Lower lobe of right lung (tissue), 2 donors: ENCODE data around the gene HLA-DRB1. TPM values are rescaled to one million over a fixed set of nuclear protein-coding genes. Genes with fewer than 3 reads are reported as not detected.

Source experiments
- ATAC-seq, 2 donors: fragments of 200-7000 bp; cut with Tn5 transposase; one replicate each; pipeline ENCODE4 v1.9.1; 2020 to 2022; ENCODE audit warnings: mild to moderate bottlenecking in 2 of 2, moderate library complexity in 2 of 2
- DNase-seq: peaks from one replicate; pipeline ENCODE4 v3.0.0-alpha.2; 2020
- H3K27ac ChIP-seq: fragments of 200-600 bp; one replicate; pipeline ENCODE4 v1.8.0; 2022
- H3K27me3 ChIP-seq: fragments of 200-600 bp; one replicate; pipeline ENCODE4 v1.8.0; 2022; ENCODE audit warnings: low read depth
- H3K36me3 ChIP-seq: fragments of 200-600 bp; one replicate; pipeline ENCODE4 v1.8.0; 2022; ENCODE audit warnings: mild to moderate bottlenecking
- H3K4me1 ChIP-seq: fragments of 200-600 bp; one replicate; pipeline ENCODE4 v1.8.0; 2022
- H3K4me3 ChIP-seq: fragments of 200-600 bp; one replicate; pipeline ENCODE4 v1.8.0; 2022; ENCODE audit warnings: mild to moderate bottlenecking
- H3K9me3 ChIP-seq: fragments of 200-600 bp; one replicate; pipeline ENCODE4 v1.8.0; 2022
- CTCF ChIP-seq: fragments of 200-600 bp; IDR thresholded peaks from one replicate; pipeline ENCODE4 v1.8.0; 2022; ENCODE audit warnings: antibody characterized with exemption, mild to moderate bottlenecking
- intact Hi-C: fragments of 100-400 bp; cut with DNase I; formaldehyde crosslinking; loops from one replicate; pipeline ENCODE4 v1.11.0; 2022
- total RNA-seq: library from RNA; stranded (reverse); fragmentation: NEBNext Ultra II Directional; extraction: Animal tissue kit (Norgen Biotek cat#: 25700); gene quantifications from one replicate; pipeline ENCODE4 v1.2.1, GENCODE V29; 2021
- donor health status: DM: no; HTN: yes; CAD: no; lungs with severe emphysema.

HLA-DRB1 gene
- total RNA-seq, 1 donor from 2014 or later = 480 TPM

DNA sequence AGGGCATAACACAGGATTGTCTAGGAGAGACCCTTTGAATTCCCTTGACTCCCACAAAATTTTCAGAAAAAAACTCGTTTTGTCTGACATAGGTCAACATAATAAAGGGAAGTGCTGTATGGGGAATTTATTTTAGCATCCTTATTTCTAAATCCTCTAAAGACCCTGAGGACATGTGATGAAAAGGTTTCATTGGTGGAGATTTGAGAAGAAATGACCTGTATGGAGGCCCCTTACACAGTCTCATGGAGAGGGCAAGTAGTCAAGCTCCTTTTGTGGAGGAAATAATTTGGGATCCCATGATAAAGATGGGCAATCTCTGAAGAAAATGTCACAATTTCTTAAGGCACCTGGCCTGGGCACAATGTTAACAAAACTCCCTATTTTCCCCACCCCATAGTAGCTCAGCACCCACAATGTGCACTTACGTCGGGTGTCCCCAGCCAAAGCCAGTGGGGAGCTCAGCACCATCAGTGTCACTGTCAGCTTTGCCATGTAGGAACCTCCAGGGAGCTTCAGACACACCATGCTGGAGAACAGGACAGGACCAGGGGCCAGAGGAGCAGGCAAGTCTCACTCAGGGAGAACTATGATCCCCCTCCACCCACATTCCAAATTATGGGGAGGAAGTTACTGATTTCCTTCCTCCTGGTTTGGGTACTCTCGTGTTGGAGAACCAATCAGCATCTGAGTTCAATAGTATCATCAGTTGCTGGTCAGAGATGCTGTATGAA is 59.8 kb downstream of the HLA-DRB1 start, which contains the start of gene HLA-DRB5:
HLA-DRB5 (minus strand) TSS at position 591 of the 734 bp plus-strand sequence; CDS start at position 528, 63 bp downstream.
- Histone ChIP-seq H3K27ac (no peak within 1 kb of the TSS), H3K4me1 (no peaks in the 10 kb centered on the region), H3K36me3 (no peaks in the 10 kb centered on the region), H3K27me3 (no peaks in the 10 kb centered on the region), H3K4me3 (no peak within 1 kb of the TSS), H3K9me3 (no peaks in the 10 kb centered on the region)
- TF ChIP-seq CTCF = no peak
- intact Hi-C loops = no loop called here
- peak; percentile 75 for DNase-seq
- ATAC-seq = peak; percentile 99

Other genes with a start within 250 kb of the HLA-DRB1 start
- not detected for gene TSBP1, start 217.9 kb downstream of the HLA-DRB1 start, total RNA-seq
- not detected for gene BTNL2, start 182.7 kb downstream of the HLA-DRB1 start, total RNA-seq
- gene HLA-DRA, start 150.0 kb downstream of the HLA-DRB1 start, total RNA-seq = 2,056 TPM
- 279 TPM for gene HLA-DRB5, start 59.6 kb downstream of the HLA-DRB1 start, total RNA-seq
- 144 TPM for gene HLA-DQA1, start 47.6 kb upstream of the HLA-DRB1 start, total RNA-seq
- 132 TPM for gene HLA-DQB1, start 76.8 kb upstream of the HLA-DRB1 start, total RNA-seq
- gene HLA-DQA2, start 151.5 kb upstream of the HLA-DRB1 start, total RNA-seq = 68.0 TPM
- 74.8 TPM for gene HLA-DQB2, start 173.7 kb upstream of the HLA-DRB1 start, total RNA-seq
- 0.95 TPM for gene HLA-DOB, start 227.2 kb upstream of the HLA-DRB1 start, total RNA-seq
- 81.8 TPM for gene TAP2, start 248.9 kb upstream of the HLA-DRB1 start, total RNA-seq